H9 (cell line): Measurements from ENCODE around the gene UPF1. TPM values are rescaled to one million over a fixed set of nuclear protein-coding genes. Genes with fewer than 3 reads are reported as not detected.
A peak's percentile ranks its signal among the peaks of the same experiment; 100 is the strongest.

Experiments used
- DNase-seq: peaks from one replicate; pipeline ENCODE4 v3.0.0-alpha.2; 2017
- H2AFZ ChIP-seq: one replicate; pipeline ENCODE4 v1.6.1; 2013; ENCODE audit warnings: mild to moderate bottlenecking, low read length, control low read depth, moderate library complexity
- H2AK5ac ChIP-seq: 2 replicates; pipeline ENCODE4 v1.6.1; 2013; ENCODE audit warnings: low read length, control low read depth, mixed read lengths; ENCODE audit not compliant: insufficient read length
- H2BK120ac ChIP-seq: one replicate; pipeline ENCODE4 v1.6.1; 2013; ENCODE audit warnings: low read depth, mild to moderate bottlenecking, low read length, control low read depth, inconsistent platforms; ENCODE audit not compliant: poor library complexity, severe bottlenecking
- H2BK12ac ChIP-seq: 2 replicates; pipeline ENCODE4 v1.6.1; 2013; ENCODE audit warnings: low read length, control low read depth, mixed read lengths, low read depth; ENCODE audit not compliant: insufficient read length
- H2BK15ac ChIP-seq: 2 replicates; pipeline ENCODE4 v1.6.1; 2013; ENCODE audit warnings: low read depth, low read length, control low read depth
- H2BK20ac ChIP-seq: one replicate; pipeline ENCODE4 v1.6.1; 2013; ENCODE audit warnings: low read depth, mild to moderate bottlenecking, low read length, control low read depth, inconsistent platforms; ENCODE audit not compliant: poor library complexity, severe bottlenecking
- H2BK5ac ChIP-seq: 2 replicates; pipeline ENCODE4 v1.6.1; 2013; ENCODE audit warnings: low read length, control low read depth, mixed read lengths; ENCODE audit not compliant: insufficient read length
- H3K14ac ChIP-seq: 2 replicates; pipeline ENCODE4 v1.6.1; 2013; ENCODE audit warnings: low read length, control low read depth; ENCODE audit not compliant: insufficient read depth
- H3K18ac ChIP-seq: 2 replicates; pipeline ENCODE4 v1.6.1; 2013; ENCODE audit warnings: low read depth, mild to moderate bottlenecking, mixed read lengths, low read length, control low read depth; ENCODE audit not compliant: insufficient read length
- H3K23ac ChIP-seq: 2 replicates; pipeline ENCODE4 v1.6.1; 2013; ENCODE audit warnings: low read length, control low read depth, mixed read lengths, low read depth; ENCODE audit not compliant: insufficient read length
- H3K23me2 ChIP-seq: 2 replicates; pipeline ENCODE4 v1.6.1; 2013; ENCODE audit warnings: low read depth, mild to moderate bottlenecking, mixed read lengths, low read length, control low read depth; ENCODE audit not compliant: insufficient read length, poor library complexity, severe bottlenecking
- H3K27ac ChIP-seq: 2 replicates; pipeline ENCODE4 v1.5.1; 2013; ENCODE audit warnings: low read length, control low read depth, mixed read lengths, low read depth; ENCODE audit not compliant: insufficient read length
- H3K27me3 ChIP-seq: 2 replicates; pipeline ENCODE4 v1.6.1; 2013; ENCODE audit warnings: low read length, control low read depth, inconsistent platforms; ENCODE audit not compliant: insufficient read depth
- H3K4ac ChIP-seq: 2 replicates; pipeline ENCODE4 v1.6.1; 2013; ENCODE audit warnings: low read depth, mild to moderate bottlenecking, control low read depth, inconsistent platforms, low read length, moderate library complexity
- H3K4me1 ChIP-seq: 2 replicates; pipeline ENCODE4 v1.6.1; 2013; ENCODE audit warnings: low read length, control low read depth, inconsistent platforms; ENCODE audit not compliant: insufficient read depth
- H3K4me2 ChIP-seq: 2 replicates; pipeline ENCODE4 v1.6.1; 2013; ENCODE audit warnings: low read length, control low read depth, mixed read lengths; ENCODE audit not compliant: insufficient read length, insufficient read depth
- H3K56ac ChIP-seq: 2 replicates; pipeline ENCODE4 v1.6.1; 2013; ENCODE audit warnings: low read depth, mild to moderate bottlenecking, mixed read lengths, low read length, control low read depth; ENCODE audit not compliant: insufficient read length
- H3K79me1 ChIP-seq: 2 replicates; pipeline ENCODE4 v1.6.1; 2013; ENCODE audit warnings: low read depth, mild to moderate bottlenecking, moderate library complexity, low read length, control low read depth, inconsistent platforms; ENCODE audit not compliant: insufficient read depth, poor library complexity, severe bottlenecking
- H3K79me2 ChIP-seq: 2 replicates; pipeline ENCODE4 v1.6.1; 2013; ENCODE audit warnings: low read length, control low read depth, inconsistent platforms; ENCODE audit not compliant: insufficient read depth
- H3K9ac ChIP-seq: 2 replicates; pipeline ENCODE4 v1.6.1; 2013; ENCODE audit warnings: low read length, control low read depth, mixed read lengths; ENCODE audit not compliant: insufficient read length; ENCODE audit errors: extremely low read depth
- H3K9me3 ChIP-seq: one replicate; pipeline ENCODE4 v1.6.1; 2013; ENCODE audit warnings: low read depth, low read length, inconsistent platforms; ENCODE audit not compliant: control insufficient read depth
- H3T11ph ChIP-seq: one replicate; pipeline ENCODE4 v1.6.1; 2013; ENCODE audit warnings: mild to moderate bottlenecking, low read length, control low read depth, inconsistent platforms
- H4K20me1 ChIP-seq: one replicate; pipeline ENCODE4 v1.6.1; 2013; ENCODE audit not compliant: control insufficient read depth, insufficient read length, insufficient read depth
- H4K5ac ChIP-seq: 2 replicates; pipeline ENCODE4 v1.6.1; 2013; ENCODE audit warnings: low read depth, mild to moderate bottlenecking, mixed read lengths, low read length, control low read depth; ENCODE audit not compliant: insufficient read length
- H4K8ac ChIP-seq: replicated peaks from 2 replicates; pipeline ENCODE4 v1.6.1; 2013; ENCODE audit warnings: low read length, control low read depth, mixed read lengths, low read depth; ENCODE audit not compliant: insufficient read length
- H4K91ac ChIP-seq: 2 replicates; pipeline ENCODE4 v1.6.1; 2013; ENCODE audit warnings: low read depth, mild to moderate bottlenecking, moderate library complexity, mixed read lengths, low read length, control low read depth; ENCODE audit not compliant: insufficient read length
- H3K27ac Mint-ChIP-seq, 3 experiments: 2 replicates in 2 of 3; 3 replicates in 1 of 3; pipeline ENCODE4 v1.8.0; 2020 to 2021; ENCODE audit warnings: mixed read lengths in 3 of 3, mild to moderate bottlenecking in 1 of 3, moderate library complexity in 1 of 3
- H3K27me3 Mint-ChIP-seq: 2 replicates; pipeline ENCODE4 v1.8.0; 2021; ENCODE audit warnings: low read depth, mild to moderate bottlenecking, moderate library complexity, mixed read lengths
- H3K36me3 Mint-ChIP-seq, 3 experiments: 2 replicates in 2 of 3; 3 replicates in 1 of 3; pipeline ENCODE4 v1.8.0; 2020 to 2021; ENCODE audit warnings: low read depth in 3 of 3, mixed read lengths in 3 of 3; ENCODE audit not compliant: insufficient read depth in 1 of 3
- H3K4me1 Mint-ChIP-seq, 2 experiments: 2 replicates each; pipeline ENCODE4 v1.8.0; 2020; ENCODE audit warnings: mixed read lengths in 2 of 2
- H3K4me3 Mint-ChIP-seq, 2 experiments: 2 replicates in 1 of 2; 3 replicates in 1 of 2; pipeline ENCODE4 v1.8.0; 2020 to 2021; ENCODE audit warnings: mild to moderate bottlenecking in 2 of 2, mixed read lengths in 2 of 2, moderate library complexity in 1 of 2
- H3K9me3 Mint-ChIP-seq, 2 experiments: 2 replicates in 1 of 2; 3 replicates in 1 of 2; pipeline ENCODE4 v1.8.0; 2020; ENCODE audit warnings: mild to moderate bottlenecking in 2 of 2, mixed read lengths in 2 of 2, moderate library complexity in 1 of 2
- CTCF ChIP-seq: fragments of 200-600 bp; sonication (generic); conservative IDR thresholded peaks from 3 replicates; pipeline ENCODE4 v1.8.0; 2021; ENCODE audit warnings: antibody characterized with exemption, mild to moderate bottlenecking
- WGBS: extraction: QIAGEN DNeasy Blood & Tissue Kit; methylation state at CpG from one replicate; pipeline ENCODE4 v1.1.7; 2013; ENCODE audit warnings: missing lambda C conversion rate, low lambda C conversion rate, mixed read lengths; ENCODE audit not compliant: insufficient read length; ENCODE audit errors: extremely low coverage; 5-methylcytosine and 5-hydroxymethylcytosine counted together
- total RNA-seq: library from RNA; stranded (reverse); gene quantifications from 2 replicates; pipeline ENCODE4 v1.2.1, GENCODE V29; 2021

The UPF1 gene
- total RNA-seq, 1 experiment from 2014 or later = 85.4 TPM

DNA sequence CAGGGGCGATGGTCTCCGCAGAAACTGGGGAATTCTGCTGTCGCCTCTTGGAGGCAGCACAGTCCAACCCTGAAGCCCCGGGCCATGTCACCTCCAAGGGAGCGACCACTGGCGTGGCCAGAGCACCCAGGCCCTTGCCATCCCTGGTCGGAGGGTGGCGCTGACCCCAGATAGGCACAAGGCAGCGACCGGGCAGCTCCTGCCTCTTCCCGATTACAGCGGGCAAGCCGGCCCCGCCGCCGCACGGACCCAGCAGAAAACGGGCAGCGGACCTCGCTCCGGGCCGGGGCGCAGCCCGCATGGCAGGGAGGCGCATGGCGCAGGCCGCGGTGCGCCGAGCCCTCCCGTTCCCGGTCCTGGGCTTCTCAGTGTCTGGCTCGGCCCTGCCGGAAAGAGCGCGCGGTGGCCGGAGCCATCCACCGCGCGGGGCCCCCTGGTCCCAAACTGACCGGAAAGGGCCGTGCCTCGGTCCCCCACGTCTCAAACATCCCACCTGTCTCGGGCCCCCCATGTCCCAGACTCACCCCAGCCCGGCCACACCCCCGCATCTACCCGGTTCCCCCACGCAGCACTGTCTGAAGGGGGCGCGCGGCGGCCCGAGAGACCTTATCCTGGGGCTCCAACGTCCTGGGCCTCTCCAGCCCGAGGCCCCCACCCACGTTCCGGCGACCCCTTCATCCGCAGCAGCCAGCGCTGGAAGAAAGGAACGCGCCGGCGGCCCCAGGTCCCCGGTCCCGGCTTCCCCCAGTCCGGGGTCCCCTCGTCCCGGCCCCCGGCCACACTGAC is 63.5 kb downstream of the UPF1 start:
- Mint-ChIP-seq H3K9me3 (no peaks in the 10 kb centered on the region), H3K27ac (no peak overlapping the region), H3K4me3 (peak overlapping the region; percentile 78 to 89), H3K4me1 (peaks cover 0 to 10% of the 10 kb centered on the region in 2 experiments; a peak in 1 of 4 replicates), H3K36me3 (peaks cover 0 to 2% (median 0%) of the 10 kb centered on the region in 3 experiments; a peak in 5 of 7 replicates), H3K27me3 (peaks cover 17% of the 10 kb centered on the region)
- H3K4me1 ChIP-seq = no peaks in the 10 kb centered on the region
- H3K9ac ChIP-seq = no peak overlapping the region
- no peak overlapping the region for H3K18ac ChIP-seq
- no peak overlapping the region for H2BK120ac ChIP-seq
- no peaks in the 10 kb centered on the region for H3K9me3 ChIP-seq
- no peak overlapping the region for H3T11ph ChIP-seq
- H3K56ac ChIP-seq = no peak overlapping the region
- H3K79me2 ChIP-seq = no peaks in the 10 kb centered on the region
- no peak overlapping the region for H2BK12ac ChIP-seq
- H4K5ac ChIP-seq = no peak overlapping the region
- no peak overlapping the region for H3K23ac ChIP-seq
- no peak overlapping the region for H2BK20ac ChIP-seq
- peak overlapping the region; percentile 33 for H3K4me2 ChIP-seq
- peak; percentile 66 for TF ChIP-seq CTCF
- DNase-seq = peak; percentile 82
- no peak overlapping the region for H2BK15ac ChIP-seq
- no peaks in the 10 kb centered on the region for H3K79me1 ChIP-seq
- no peak overlapping the region for H3K4ac ChIP-seq
- WGBS = no CpG with 5 or more reads among the region's 72 CpGs
- H3K27me3 ChIP-seq = no peaks in the 10 kb centered on the region; the same call in 1 of the 2 replicates
- H3K23me2 ChIP-seq = peaks cover 7% of the 10 kb centered on the region
- H4K91ac ChIP-seq = no peak overlapping the region
- H2AK5ac ChIP-seq = no peak overlapping the region
- H2BK5ac ChIP-seq = no peak overlapping the region
- peak overlapping the region; percentile 16; the same call in 1 of the 2 replicates for H3K14ac ChIP-seq
- no peak overlapping the region for H2AFZ ChIP-seq
- no peak overlapping the region for H4K8ac ChIP-seq
- H4K20me1 ChIP-seq = no peaks in the 10 kb centered on the region
- no peak overlapping the region for H3K27ac ChIP-seq
